ENCODE results near the gene SEC14L5.
"Not testable (repeated sequence)": the region's sequence is repeated elsewhere in the genome, so short reads cannot be mapped to it uniquely, and the experiment has no call there.

Gene SEC14L5

DNA sequence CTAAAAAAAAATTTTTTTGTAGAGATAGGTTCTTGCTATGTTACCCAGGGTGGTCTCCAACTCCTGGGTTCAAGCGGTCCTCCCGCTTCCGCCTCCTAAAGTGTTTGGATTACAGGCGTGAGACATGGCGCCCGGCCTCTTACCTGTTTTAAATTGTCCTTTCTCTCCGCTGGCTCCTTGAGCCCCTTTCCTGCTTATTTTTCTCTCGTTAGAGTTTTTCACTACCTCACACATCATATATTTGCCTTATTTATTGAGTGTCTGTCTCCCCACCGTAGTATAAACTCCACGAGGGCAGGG, 760 bp upstream of the SEC14L5 start:
- DNase-seq, result no peak

DNA sequence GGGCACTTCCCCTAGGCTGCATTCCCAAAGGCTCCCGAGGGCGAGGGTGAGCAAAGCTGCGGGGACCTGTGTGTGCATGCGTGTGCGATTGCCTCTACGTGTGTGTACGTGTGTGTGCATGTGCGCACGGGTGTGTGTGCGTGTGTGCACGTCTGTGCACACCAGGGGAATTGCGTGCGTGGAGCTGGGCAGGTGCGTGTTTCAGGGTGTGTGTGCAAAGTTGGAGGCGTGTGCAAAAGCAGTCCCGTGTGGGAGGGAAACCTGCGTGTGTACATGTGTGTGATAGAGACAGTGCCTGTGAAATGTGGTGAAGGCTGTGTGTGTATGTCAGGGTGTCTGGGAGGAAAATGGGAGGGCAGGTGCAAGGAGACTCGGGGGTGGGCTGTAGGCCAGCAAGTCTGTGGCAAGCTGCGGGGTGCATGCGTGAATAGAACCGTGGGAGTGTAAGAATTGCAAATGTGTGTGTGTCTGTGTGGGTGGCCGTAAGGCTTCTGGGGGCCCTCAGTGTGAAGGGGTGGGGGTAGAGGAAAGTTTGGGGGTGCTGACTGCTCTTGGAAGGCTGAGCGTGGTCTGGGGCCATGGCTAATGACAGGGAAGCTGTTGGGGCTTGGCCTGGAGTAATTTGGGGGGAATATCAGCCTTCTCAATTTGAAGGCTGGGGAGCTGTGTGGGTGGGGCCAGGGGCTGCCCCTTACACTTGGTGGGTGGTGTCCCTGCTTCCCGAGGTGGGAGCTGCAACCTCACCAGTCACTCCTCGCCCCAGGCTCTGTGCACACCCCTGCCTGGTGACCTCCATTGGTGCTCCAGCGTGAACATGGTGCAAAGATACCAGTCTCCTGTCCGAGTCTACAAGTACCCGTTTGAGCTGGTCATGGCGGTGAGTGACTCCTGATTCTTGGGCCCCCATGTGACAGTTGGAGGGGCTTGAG, 644 bp downstream of the SEC14L5 start:
- no peak for DNase-seq

DNA sequence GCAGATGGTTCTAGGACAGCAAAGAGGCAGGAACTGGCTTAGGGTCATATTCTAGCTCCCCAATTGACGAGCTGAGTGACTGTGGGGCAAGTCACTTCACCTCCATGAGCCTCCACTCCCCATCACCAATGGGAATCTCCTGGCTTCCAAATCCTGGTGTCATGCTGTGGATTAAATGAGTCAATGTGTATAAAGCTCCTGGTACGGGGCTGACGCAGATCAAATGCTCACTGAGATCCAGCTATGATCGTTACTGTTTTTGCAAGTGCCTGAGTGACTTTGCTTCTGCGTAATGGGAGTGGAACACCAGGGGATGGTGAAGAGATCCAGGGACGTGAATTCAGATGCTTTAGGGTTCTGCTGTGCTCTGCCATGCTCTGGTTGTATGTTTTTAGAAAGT, 2.4 kb downstream of the SEC14L5 start:
- DNase-seq, result no peak

DNA sequence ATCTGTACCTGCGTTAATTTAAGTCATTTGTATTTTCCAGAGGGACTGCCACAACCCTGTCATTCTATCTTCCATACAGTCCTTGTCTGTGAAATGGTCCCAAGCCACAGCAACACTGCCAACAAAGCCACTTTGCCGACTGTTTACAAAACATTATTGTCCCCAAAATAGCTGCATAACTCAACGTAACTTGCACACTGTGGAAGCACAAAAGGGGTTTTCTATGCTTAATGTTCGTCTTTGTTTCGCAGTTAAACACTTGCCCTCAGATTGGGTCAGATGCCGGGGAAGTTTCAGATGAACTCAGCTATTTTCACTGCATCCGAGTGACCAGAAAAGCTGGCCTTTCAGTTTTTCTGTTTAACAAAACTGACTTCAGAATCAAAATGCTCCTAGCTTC, 4.6 kb downstream of the SEC14L5 start:
- no peak for DNase-seq

DNA sequence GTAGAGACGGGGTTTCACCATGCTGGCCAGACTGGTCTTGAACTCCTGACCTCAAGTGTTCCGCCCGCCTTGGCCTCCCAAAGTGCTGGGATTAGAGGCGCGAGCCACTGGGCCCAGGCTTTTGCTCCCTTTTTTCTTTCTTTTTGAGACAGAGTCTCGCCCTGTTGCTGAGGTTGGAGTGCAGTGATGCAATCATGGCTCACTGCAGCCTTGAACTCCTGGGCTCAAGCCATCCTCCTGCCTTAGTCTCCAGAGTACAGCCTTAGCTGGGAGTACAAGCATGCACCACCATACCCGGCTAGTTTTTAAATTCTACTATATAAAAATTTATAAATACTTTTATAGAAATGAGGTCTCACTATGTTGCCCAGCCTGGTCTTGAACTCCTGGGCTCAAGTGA, 5.4 kb downstream of the SEC14L5 start:
- DNase-seq, result not testable (repeated sequence)

DNA sequence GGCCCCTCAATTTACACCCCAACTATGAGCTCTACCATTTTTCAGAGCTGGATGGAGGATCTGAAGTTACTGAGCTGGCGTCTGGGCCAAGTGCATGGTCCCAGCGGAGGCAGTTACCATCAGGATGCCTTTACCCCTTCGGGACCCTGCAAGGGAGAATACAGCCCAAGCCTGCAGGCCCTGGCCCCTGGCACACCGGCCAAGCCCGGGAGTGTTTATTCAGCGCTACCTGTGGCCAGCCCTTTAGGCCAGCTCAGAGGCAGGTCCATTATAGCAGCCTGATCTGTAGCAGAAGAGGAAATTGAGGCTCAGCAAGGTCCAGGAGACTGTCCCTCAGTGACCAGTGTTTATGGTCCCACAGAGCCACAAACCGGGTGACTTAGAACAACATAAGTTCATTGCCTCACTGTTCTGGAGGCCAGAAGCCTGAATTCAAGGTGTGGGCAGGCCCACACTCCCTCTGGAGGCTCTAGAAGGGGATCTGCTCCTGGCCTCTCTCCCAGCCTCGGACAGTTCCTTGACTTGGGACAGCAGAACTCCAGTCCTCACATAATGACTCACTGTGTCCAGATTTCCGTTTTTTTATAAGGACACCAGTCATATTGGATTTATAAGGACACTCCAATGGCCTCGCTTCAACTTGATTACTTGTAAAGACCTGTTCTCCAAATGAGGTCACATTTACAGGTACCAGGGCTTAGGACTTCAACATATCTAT, 8.8 kb downstream of the SEC14L5 start:
- no peak for DNase-seq

DNA sequence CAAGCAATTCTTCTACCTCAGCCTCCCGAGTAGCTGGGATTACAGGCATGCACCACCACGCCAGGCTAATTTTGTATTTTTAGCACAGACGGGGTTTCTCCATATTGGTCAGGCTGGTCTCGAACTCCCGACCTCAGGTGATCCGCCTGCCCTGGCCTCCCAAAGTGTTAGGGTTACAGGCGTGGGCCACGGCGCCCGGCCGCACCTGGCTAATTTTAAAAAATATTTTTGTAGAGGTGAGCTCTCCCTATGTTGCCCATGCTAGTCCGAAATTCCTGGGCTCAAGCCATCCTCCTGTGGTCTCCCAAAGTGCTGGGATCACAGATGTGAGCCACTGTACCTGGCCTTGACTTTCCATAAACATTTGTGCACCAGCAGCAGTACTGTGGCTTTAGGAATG, 10.1 kb downstream of the SEC14L5 start:
- not testable (repeated sequence) for DNase-seq

DNA sequence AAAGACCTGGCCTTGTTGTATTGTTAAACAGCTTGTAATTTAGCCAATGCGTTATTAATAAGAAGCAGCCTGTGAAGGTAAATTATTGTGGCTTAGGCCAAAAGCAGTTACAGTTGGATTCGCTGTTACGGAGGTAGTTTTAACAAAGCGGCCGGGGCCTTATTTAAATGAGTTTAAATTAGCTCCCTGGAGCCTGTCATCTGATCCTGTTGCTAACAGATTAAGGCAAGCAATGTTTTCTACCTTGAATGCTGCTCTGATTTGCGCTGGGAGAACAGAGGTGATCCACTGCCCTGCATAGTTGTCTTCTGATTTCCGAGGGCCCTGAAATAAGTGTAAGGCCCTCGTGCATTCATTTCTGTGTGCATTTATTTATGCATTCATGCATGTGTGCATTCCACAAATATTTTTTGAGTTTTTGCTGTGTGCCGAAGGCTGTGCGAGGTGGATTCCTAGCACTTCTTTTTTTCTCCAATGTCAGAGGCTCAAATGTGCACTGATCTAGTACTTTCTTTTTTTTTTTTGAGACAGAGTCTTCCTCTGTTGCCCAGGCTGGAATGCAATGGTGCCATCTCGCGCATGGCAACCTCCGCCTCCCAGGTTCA, 10.9 kb downstream of the SEC14L5 start:
- DNase-seq, result no peak

DNA sequence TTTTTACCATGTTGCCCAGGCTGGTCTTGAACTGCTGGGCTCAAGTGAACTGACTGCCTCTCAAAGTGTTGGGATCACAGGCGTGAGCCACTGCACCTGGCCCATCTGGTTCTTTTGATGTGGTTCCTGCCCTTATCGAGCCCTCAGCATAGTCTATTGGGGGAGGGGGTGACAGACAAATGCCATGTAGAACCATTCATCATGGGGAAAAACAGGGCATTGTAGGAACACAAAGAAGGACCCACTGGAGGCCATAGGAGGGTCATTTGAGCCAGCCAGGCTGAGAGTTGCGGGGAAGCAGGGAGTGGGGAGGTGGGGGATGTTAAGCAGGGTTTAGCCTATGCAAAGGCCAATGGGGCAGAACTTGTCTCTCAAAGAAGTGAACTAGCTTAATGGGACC, 11.9 kb downstream of the SEC14L5 start:
- DNase-seq, result no peak

DNA sequence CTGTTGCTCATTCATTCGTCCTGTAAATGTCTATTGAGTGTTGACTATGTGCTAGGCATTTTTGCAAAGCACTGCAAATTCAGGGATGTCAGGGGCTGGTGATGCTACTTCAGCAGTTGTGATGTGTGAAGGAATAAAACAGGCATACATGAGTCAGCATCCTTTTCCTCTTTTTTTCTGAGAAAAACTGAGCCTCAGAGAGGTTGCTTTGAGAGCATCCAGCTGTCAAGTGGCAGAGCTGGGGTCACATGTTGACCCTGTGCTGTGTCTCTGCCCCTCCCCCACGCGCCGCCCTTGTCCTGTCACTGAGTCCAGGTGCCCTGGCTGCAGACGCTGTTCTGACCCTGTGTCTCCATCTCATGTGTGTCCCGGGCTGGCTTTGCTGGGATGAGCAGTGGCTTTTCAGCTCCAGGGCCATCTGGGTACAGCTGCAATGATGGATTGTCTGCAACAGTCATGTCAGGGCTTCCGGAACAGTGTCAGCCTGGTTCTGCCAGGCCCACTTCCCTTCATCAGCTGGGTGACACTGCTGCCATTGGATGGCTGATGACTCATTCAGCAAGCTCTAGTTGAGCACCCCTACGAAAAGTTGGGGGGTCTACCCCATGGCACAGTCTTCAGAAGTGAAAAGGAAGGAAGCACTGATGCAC, 14.9 kb downstream of the SEC14L5 start:
- no peak for DNase-seq

DNA sequence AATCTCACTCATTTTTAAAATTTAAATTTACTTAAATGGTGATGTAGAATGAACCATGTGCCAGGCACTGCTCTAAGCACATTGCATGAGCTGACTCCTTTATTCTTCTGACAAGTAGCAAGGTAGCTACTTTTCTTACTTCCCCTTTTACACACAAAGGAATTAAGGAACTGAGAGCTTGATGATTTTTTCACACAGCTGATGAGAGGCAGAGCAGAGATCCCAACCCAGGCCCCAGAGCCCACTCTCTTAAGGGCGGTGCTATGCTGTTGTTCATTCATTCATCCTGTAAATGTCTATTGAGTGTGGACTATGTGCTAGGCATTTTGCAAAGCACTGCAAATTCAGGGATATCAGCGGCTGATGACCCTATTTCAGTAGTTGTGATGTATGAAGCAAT, 17.9 kb downstream of the SEC14L5 start:
- DNase-seq, result peak; percentile 34 to 41

DNA sequence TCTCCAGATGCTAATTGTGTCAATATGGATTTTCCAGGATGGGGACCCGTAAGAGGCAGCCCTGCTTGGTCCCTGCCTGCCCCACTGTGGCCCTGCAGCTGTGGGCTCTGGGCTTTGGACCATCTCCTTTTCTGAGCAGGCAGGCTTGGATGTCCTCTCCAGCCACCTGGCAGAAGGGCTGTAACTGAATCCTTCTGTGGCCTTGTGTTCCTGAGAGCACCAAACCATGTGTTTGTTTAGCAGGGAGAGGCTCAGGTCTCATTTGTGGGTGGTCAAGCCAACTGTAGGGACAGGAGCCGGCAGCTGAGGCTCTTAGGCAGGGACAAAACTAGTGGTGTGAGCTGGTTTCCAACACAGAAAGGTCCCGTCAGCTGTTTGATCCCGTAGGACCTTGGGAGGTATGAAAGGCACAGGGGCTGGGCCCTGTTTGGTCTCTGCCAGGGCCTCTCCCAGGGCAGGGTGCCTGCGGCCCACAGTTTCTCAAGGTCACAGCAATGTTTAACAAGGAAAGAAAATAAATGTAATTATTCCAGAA, 18.5 kb downstream of the SEC14L5 start:
- no peak for DNase-seq

DNA sequence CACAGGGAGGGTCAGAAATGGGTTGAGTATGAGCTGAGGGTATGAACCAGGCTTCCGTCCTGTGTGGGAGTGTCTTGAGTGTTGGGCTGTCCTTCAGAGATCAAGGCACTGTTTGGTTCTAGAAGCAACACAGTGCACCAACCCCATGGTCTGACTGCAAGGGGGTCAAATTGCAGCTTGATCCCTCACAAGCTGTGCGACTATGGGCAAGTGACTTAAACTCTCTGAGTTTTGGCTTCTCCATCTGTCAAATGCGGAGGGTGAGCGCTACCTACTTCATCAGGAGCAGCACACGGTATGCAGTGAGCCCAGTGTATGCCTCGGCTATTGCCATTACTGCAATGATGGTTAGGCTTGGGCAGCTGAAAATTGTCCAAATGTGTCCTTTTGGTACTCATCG, 21.0 kb downstream of the SEC14L5 start:
- no peak for DNase-seq

DNA sequence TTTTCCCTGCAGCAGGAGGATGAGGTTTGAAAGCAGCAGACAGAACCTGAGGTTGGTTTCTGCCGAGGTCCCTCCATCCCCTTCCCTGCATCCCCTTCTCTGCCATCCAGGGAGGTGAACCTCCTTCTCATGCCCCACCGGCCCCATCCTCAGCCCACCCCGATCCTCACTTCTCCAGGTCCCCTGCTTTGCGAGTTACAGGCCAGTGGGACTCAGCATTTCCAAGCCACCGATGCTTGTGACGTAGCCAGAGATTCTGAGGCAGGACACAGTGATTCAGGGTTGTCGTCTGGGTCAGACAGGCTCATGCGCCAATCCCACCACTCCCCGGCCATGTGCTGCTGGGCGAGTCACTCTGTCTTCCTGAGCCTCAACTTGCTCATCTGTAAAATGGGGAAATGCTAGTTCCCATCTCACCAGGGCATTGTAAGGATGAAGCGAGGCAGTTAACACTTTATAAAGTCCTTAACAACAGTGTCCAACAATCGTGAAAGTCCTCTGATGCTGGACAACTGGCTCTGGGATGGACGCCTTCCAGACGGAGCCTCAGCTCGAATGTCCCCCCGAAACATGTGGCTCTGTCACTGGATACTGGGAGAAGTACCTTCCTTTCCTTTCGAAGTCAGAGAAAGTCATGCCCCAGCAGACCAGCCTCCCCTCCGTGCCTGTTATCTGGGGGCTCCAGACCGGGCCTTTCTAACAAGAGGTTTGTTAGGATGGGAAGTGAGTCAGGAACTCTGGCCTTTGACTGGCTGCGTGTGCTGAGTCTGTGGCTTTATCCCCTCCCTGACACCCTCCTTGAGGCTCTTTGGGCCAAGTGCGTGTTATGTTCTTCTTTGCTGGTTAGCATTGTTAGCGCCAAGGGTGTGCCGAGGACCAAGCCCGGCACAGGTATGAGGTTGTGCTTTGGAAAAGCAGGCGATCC, 21.9 kb downstream of the SEC14L5 start:
- DNase-seq, result no peak

DNA sequence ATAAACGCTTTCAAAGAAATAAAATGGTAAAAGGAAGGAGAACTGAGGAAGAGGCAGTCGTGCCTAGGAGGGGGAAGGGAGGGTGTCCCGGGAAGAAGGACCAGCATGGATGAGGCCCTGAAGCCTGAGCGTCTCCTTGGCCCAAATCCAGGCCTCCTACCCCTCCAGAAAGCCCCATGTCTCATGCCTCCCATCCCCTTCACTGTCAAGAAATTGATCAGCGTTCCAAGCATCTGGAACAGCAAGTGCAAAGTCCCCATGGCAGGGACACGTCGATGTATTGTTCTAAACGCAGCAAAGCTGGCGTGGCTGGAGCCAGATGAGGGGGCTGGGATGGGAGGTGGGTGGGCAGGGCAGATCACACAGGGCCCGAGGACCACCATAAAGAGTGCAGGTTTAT, 22.6 kb downstream of the SEC14L5 start:
- no peak for DNase-seq

DNA sequence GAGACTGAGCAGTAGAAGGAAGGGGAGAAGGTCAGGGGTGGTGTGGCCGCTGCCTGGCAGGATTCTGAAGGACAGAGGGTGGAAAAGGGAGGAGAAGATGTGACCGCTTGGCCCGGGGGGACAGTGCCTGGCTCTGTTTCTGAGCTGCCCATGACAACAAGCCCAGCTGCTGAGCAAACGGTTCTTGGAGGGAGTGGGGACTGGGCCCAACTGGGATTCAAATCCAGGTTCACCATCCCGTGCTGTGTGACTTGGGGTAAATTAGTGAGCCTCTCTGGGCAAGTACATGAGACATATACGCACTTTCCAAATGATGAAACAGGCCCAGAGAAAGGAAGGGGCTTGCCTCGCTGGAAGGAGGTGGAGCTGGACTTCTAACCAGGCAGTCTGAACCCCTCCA, 23.3 kb downstream of the SEC14L5 start:
- no peak for DNase-seq

DNA sequence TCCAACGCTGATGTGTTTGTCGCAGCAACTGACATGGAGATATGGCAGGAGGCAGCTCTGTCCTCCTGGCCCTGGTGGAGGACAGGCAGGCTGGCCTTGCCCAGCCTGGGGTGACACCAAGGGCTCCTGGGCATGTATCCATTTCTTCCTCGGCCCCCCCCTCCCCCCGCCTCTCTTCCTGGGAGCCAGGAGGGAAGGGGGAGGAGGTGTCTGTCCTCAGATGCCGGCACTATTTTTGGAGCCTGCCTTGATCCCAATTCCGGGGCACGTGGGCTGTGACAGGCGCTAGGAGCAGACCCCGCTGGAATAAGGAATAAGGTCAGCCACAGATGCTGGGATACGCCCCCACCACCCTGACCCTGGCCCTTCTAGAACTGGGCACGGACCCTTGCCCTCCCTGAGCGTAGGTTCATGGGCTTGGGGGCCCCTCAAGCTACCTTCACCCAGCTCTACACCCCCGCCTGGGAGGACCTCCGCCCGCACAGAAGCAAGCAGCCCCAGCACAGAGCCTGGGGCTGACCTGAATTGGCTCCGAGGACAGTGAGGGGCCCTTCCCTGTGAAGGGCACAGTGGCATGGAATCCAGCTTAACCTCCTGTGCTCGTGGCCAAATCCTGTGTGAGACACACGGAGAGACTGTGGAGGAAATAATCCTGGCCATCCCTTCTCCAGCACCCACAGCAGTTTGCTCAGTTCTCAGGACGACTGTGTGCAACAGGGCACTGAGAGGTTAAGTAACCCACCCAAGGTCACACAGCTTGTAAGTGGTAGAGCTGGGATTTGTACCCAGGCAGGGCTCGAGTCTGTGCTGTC, 24.1 kb downstream of the SEC14L5 start:
- no peak for DNase-seq

DNA sequence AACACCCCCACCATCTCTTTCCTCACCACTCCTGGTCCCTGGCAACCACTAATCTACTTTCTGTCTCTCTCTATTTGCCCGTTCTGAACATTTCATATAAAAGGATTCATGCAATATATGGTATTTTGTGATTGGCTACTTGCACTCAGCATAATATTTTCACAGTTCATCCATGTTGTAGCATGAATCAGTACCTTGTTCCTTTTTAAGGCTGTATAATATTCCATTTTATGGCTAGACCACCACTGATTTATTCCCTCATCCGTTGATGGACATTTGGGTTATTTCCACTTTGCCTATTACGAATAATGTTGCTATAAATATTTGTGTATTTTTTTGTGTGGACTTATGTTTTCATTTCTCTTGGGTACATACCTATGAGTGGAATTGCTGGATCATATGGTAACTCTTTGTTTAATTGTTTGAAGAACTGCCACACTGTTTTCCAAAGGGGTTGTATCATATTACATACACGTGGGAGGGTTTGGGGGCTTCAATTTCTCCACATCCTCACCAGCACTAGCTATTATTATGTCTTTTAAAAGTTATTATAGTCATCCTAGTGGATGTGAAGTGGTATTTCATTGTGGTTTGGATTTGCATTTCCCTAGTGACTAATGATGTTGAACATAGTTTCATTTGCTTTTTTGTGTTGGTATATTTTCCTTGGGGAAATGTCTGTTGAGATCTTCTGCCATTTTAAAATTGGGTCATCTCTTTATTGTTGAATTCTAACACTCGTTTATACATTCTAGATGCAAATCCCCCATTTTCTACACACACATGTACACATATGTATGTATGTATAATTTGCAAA, 26.3 kb downstream of the SEC14L5 start:
- DNase-seq, result no peak

DNA sequence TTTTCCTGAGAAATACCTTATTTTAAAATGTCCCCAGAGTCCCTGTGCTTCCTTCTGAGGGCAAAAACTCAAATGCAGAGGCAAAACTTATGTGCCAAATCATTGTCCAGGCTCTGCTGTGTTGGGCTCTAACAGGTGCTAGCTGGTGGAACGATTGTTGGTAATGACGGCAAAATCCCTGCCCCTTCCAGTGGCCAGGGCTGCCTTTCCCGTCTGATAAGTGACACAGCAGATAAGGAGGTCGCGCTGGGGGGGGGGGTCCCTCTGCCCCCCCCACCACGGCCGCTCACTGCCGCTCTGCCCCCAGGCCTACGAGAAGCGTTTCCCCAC, 29.1 kb downstream of the SEC14L5 start:
- DNase-seq, result no peak

DNA sequence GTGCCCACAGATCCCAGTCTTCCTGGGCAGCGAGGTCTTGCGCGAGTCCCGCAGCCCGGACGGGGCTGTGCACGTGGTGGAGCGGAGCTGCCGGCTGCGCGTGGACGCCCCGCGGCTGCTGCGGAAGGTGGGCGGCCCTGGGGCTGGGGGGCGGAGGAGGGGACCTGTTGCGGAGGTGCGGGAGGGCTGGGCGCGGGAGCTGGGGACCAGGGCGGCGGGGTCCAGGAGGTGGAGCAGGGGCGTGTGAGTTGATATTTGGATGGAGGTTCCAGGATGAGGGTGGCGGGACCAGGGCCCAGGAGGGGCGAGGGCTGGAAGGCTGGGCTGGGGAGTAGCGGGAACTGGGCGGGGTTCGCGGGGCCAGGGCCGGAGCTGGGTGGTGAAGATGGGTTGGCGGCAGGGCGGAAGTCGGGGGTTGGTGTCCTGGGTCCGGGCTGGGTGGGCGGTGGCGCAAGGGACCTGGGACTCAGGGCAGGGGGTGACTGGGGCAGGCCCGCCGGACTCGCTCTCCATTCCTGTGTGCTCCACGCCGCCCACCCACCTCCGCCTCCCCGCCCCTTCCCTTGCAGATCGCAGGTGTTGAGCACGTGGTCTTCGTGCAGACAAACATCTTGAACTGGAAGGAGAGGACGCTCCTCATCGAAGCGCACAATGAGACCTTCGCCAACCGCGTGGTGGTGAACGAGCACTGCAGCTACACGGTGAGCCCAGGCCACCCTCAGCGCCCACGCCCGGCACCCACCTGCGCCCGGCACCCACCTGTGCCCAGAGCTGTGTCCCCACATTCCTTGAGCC, 29.6 kb downstream of the SEC14L5 start:
- no peak for DNase-seq
